Skin of body (tissue), 2 donors: Measurements from ENCODE around the gene PDIA2. TPM values are rescaled to one million over a fixed set of nuclear protein-coding genes. Genes with fewer than 3 reads are reported as not detected.

Experiments
- DNase-seq: peaks from one replicate; lab custom pipeline; 2025; lab: John Stamatoyannopoulos, UW
- total RNA-seq: library from RNA; depleted of rRNA; stranded (reverse); fragments of >200 nt; gene quantifications from one replicate; pipeline ENCODE4 v1.2.3, GENCODE V29; 2014

The PDIA2 gene
- total RNA-seq, 1 donor from 2014 or later: 1.1 TPM

DNA sequence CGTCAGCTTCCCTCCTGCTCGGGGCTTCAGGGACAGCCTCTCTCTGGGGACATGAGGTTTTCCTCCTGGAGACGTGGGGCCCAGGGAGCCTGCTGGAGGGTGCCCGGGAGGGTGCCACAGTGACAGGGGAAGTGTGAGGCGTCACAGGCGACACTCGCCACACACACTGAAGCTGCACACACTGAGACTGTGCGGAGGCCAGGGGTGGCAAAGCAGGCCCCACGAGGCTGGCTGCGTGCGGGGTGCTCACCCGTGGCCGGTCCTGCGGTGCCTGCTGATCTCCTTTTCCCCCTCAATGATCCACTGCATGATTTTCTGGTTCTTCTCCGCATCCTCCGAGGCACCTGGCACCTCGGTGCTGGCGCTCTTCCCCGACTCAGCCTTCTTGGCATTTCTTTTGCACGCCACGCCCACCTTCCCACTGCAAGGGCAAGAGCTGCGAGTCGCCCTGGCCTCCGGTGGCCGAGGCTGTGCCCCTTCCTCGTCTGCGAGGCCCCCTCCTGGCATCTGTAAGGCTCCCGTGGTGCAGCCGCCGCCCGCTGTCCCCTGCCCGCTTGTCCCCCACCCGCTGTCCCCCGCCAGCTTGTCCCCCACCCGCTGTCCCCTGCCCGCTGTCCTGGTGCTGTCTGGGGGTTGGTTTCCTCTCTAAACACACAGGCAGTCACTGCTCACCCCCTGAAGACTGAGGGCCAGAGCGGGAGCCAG lies 14.0 kb downstream of the PDIA2 start:
- DNase-seq: no peak

DNA sequence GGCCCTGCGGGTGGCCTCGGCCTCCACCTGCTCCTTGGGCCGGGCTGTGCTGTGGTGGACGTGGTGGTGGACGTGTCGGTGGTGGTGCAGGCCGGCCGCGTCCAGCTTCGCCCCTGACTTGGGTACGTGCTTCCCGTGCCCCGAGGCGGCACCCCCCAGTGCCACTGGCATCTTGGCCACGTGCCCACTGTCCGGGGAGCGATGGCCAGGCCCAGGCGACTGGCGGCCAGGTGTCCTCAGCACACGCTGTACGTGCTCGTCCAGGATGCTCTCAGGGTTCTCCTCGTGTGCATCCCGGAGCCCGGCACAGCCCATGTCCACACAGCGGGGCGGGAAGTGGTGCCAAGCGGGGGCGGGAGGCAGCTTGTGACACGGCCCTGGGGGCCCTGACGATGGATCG lies 14.9 kb downstream of the PDIA2 start:
- DNase-seq: no peak

DNA sequence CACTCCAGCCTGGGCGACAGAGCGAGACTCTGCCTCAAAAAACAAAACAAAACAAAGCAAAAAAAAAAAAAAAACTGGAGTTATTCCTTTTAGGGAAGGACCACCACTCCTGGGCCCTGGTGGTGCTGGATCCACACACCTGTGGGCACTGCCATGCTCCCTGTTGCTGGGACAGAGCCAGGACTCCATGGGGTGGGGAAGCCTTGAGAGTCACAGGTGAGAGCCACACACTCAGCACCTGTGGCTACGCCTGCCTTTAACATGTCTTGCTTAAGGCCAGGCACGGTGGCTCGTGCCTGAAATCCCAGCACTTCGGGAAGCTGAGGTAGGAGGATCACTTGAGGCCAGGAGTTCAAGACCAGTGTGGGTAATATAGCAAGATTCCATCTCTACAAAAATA lies 18.3 kb downstream of the PDIA2 start:
- no peak for DNase-seq

DNA sequence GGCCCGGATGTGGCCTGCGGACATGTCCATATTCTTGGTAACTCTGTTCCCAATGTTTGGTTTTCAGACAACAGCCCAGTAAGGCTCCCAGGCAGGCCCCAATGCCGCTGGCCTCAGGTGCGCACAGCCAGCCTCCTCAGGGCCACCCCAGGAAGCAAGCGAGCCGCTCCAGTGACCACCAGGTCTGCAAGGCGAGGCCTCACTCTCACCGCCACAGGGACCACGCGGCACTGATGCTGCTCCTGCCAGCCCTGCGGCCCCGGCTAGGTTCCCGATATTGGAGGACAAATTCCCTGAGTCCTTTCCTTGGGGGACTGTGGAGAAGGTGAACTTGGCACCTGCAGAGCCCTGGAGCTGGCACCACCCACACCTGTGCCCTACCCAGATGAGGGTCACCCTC lies 19.0 kb downstream of the PDIA2 start:
- no peak for DNase-seq

DNA sequence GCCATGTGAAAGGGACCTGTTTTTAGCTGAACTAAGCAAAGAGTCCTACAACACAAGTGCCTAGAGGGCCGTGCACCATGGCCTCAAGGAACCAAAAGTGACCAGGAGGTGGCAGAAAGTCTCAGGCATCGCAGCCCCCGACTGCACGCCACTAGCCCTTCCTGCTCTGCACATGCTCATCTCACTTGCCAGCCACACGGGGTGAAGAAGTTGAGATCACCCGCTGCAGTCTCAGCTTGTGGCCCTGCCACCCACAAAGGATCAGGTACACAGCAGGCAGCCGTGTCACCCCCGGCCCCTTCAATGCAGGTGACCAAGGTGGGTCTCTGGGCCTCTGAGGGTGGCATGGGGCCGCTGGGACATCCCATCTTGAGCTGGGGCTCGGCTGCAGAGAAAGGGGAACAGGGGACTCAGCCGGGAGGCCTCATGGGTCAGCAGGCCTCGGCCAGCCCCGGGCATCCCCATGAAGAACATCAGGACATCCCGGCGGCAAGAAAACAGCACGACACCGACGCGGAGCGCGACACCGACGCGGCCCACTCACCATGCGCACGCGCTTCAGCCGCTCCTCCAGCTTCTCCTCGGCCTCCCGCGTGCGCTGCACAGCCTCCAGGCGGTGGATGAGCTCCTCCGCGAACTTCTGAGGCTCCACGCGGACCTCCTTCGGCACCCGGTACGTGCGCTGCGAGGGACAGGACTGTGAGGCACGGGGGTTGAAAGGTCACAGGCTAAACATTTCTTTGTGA lies 21.0 kb downstream of the PDIA2 start:
- no peak for DNase-seq

DNA sequence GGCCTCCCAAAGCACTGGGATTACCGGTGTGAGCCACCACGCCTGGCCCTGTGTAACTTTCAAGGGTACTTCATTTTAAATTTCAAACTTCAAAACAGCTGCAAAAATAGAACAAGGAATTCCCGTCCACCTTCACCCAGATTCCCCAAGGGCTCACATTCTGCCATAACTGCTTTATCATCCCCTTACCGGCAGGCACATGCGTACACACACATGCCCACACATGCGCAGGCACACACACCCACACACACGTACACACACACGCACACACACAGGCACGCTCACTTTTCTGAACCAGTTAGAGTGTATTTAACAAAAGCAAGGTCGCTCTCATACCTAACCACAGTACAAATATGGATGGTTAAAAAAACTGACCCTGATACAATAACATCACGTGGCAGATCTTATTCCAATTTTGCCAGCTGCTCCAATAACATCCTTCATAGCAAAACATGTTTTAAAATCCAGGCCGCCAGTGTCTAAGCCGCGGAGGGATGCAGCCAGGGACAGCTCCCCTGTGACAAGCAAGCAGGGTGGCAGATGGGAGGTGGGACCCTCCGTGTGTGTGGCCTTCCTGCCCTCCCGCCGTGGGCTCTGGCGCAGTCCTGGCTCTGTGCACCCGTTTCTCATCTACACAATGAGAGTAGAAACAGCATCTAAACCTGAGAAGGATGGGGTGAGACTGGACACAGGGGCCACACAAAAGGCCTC lies 23.1 kb downstream of the PDIA2 start:
- DNase-seq: no peak

DNA sequence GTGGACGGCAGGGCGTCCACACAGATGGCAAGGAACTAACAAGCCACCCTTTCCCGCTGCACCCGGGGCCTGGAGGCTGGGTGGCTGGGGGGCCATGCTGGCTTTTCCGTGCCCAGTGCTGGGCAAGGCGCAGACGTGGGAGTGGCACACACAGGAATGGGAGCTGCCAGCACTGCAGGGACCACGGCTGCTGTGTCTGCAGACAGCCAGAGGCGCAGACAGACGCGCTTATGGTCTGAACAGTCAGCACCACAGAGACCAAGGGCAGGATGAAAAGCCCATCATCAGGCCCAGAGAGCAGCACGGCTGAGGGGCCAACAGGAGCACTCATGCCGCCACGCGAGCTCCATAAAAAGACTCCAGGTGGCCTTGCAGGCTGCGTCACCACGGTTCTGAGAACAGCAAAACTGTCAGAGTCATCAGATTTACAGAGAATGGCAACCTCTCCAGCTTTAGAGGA lies 24.0 kb downstream of the PDIA2 start:
- DNase-seq: no peak

DNA sequence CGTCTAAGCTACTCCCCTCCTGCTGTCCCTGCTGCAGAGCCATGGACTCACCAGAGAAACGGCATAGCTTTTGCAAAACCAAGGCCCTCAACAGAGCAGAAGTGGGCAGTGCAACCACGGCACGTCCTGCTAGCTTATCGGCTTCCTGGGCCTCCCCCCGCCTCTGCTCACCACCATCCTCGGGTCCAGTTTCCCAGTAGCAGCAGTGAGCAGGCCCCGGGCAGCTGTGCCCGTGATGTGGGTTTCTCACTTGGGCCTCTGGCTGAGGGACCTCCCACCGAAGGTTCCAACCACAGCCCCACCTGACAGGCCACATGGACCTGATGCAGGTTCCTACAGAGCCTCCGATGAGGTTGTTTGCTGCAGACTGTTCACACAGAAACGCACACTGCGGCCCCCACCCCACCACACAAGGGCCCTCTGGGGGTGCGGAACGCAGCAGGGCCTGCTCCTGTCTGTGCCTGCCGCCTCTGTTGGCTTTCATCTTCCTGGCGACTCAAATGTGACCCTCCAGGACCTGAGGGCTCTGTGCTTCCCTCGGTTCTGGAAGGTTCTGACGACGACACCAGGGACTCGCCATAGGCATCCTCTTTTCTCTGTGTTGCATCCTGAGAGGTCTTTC lies 24.8 kb downstream of the PDIA2 start:
- no peak for DNase-seq

DNA sequence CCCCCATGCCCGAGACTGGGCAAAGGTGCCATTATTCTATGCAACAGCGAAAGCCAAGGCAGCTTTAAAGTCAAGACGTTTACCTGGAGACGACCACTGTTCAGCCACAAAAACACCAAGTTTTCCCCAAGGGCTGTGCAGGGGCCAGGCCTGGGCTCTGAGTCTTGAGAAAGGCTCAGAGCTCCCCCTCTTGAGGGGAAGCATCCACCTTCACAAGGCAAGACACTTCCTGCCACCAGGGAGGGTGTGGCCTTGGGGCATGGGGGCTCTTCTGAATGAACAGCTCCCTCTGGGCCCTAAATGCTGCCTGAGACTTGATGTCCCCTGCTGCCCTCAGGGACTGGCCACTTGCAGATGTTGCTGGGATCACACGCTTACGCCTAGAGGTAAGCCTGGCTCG lies 26.5 kb downstream of the PDIA2 start:
- no peak for DNase-seq

DNA sequence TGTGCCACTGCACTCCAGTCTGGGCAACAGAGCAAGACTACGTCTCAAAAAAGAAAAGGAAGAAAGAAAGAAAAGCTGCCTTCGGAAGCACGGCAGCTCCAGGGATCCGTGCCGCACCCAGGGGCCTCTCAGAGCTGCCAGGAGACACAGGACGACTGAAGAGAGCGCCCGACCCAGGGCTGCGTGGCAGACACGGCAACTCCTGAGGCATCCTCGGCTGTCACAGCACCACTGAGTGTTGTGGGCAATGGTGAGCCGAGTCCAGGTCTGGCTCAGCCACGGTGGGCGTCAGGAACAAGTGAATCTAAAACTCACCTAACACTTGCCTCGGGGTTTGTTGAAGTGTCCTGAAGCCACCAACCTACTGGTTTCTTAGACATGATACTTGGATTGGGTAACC lies 28.8 kb downstream of the PDIA2 start:
- no peak for DNase-seq

DNA sequence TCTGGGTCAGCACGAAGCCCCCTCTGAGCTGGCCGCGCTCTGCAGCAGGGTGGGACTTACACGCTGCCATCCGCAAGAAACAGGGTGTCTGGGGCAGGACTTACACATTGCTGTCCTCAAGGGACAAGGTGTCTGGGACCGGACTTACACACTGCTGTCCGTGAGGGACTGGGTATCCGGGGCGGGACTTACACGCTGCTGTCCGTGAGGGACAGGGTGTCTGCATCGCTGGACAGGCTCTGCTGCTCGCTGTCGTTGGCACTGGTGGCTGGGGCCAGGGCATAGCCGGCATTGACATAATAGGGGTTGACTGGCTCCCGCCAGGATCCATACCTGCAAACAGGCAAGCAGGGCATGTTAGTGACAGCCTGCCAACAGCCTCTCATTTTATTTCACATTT lies 31.4 kb downstream of the PDIA2 start:
- no peak for DNase-seq

DNA sequence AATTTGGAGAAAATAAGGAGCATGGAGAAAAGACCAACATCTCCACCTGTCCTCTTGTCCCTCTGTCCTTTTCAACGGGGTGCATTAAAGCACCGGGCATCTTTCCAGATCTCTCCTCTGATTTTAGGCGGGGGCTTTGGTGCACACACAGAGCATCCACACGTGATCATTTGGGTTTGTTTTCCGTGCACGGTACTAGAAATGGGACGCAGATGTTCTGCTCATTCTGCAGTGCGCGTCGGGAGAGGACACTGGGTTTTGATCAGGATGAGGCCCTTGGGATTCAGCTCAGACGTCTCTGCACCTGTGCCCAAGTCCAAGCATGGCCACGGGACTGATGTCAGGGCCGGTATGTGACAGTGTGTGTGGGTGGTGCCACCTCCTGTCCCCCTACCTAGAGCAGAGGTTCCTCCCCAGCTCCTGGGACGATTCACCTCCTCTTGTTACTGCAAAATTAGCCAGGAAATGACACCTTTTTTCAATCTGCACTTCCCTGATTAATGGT lies 31.9 kb downstream of the PDIA2 start:
- no peak for DNase-seq

DNA sequence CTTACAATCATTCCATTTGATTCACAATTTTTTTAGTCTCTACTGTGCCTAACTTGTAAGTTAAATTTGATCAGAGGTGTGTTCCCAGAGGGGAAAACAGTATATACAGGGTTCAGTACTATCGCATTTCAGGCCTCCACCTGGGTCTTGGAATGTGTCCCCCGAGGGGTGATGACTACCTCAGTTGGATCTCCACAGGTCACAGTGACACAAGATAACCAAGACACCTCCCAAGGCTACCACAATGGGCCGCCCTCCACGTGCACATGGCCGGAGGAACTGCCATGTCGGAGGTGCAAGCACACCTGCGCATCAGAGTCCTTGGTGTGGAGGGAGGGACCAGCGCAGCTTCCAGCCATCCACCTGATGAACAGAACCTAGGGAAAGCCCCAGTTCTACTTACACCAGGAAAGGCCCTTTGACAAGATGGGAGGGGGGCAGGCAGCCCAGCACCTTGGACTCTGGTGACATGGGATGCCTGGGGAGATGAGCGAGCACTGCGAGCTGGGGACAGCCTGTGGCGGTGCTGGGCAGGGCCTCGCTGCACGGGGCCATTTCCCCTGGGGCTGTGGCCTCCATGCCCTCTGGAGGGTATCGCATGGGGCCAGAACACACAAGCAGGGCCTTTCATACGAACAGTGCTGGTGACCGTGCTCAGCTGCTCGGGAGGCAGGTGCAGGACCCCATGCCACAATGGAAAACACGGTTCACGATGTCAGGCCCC lies 33.9 kb downstream of the PDIA2 start:
- no peak for DNase-seq

DNA sequence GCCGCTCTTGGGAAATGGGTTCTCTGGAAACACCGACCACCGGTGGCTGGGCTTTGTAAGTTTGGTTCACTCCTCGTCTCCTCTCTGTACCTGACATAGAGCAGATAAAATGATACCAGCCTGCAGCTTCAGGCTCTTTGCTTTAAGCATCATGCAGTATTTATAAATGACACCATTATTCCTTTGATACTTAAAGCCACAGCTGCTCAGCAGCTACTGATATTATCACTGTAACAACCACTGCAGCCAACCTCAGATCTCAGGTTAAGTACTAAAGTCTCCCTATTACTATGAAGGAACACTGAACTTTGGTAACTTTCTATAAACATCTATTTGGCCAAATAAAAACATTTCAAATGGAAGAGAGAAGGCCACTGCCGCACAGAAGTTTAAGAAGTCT lies 34.6 kb downstream of the PDIA2 start:
- no peak for DNase-seq

DNA sequence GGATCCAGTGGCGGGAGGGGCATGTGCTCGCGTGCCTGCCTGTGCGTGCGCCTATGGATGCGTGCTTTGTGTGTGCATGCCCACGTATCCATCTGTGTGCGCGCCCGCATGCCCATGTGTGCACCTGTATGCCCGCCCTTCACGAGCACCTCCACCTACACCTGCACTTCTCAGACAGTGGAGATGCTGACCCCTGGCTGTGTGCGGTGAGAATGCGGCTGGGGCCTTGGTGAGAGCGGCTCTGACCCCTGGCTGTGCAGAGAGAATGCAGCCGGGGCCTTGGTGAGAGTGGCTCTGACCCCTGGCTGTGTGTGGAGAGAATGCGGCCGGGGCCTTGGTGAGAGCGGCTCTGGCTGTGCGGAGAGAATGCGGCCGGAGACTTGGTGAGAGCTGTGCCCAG lies 35.7 kb downstream of the PDIA2 start:
- DNase-seq: no peak

DNA sequence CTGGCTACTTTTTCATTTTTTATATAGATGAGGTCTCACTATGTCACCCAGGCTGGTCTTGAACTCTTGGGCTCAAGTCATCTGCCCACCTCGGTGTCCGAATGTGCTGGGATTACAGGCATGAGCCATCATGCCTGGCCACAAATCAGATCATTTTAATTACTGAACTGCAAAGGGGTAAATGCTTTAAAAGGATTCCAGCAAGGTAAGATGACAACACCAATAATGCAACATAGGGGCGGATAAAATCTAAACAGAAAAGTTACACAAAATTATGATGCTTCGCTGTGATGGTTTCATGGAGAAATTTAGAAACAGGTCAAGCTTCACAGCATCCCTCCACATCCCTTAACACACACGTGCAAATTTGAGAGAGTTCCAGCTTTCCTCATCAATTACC lies 37.2 kb downstream of the PDIA2 start:
- DNase-seq: no peak

DNA sequence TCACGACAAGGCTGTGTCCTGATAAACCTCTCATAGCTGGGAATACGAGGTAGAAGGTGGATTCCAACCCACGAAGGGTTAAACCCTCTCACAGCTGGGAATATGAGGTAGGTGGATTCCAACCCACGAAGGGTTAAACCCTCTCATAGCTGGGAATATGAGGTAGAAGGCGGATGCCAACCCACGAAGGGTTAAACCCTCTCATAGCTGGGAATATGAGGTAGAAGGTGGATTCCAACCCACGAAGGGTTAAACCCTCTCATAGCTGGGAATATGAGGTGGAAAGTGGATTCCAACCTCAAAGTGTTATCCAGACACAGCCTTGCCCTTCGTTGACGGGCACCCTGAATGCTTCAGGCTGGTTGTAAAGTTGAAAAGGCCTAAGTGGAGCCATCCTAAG lies 38.6 kb downstream of the PDIA2 start:
- no peak for DNase-seq

DNA sequence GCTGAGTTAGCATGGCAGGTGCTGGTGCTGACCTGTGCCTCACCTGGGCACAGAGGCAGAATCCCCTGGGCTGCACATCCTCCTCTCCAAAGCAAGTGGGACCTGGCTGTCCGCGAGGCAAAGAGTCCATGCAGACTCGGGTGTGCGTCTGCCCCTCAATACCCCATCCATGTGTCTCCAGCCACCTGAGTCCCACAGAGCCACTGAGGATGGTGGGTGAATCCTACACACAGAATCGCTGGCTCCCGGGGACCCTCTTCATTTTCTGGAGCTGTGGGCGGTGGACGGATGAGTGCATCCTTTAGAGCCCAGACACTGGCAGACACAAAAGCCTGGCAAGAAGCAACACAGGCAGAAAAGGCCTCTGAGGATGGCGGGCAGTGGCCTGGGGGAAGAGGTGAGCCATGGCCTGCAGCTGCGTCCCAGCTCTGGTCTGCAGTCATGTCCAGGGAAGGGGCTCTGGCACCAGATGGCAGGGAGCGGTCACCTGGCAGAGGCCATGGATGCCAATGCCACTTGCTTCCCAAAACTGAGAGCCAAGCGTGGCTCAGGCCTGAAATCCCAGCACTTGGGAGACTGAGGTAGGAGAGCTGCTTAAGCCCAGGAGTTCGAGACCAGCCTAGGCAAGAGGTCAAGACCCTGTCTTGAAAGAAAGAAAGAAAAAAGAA lies 39.6 kb downstream of the PDIA2 start:
- DNase-seq: no peak

DNA sequence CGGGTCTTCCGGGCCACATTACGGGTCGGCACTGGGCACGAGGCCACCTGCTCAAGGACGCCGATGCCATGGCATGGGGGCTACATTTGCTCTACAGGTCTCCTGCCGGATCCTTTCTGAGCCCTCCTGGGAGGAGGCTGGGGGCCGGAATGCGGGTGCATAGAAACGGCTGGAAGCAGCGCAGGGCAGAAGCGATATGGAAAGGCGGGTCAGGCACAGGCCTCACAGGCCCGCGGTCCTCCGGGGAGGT lies 41.2 kb downstream of the PDIA2 start:
- DNase-seq: no peak

DNA sequence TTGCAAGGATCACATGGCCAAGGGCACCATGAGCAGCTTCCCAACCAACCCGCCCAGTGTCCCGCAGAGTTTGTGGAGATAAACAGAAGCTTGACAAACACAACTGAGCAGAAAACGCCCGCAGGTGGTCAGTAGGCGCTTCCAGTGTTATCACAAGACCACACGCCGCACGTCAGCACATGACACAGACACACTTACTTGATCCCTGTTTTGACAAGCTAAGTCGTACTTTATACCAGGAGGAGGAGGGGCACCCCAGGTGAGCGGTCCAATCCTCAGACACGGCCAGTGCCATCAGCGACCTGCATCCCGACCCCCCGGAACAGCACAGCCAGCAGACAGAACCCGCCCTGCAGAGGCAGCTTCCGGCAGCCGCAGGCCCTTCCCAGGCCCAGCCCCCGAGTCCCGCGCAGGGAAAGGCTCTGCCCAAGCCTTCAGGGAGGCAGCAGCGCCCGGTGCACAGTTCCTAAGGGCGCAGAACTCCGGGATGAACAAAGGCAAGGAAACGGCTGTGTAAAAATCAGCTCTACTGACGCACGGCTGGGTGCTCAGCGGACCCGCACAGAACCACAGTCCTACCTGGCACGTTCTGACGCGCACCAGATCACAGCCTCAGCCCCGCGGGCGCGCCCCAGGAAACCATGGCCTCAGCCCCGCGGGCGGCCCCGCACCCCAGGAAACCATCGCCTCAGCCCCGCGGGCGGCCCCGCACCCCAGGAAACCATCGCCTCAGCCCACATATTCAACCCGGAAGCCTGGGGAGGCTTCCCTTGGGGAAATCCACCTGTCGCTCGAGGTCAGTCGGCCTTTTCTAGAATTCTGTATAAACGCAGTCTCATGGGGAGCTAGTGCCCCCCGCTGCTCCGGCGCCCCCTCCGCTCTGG lies 41.7 kb downstream of the PDIA2 start:
- no peak for DNase-seq
